Duodenal mucosa (tissue), 2 donors: ENCODE data around the gene MOB1A.
A peak's percentile ranks its signal among the peaks of the same experiment; 100 is the strongest.
"Not testable (repeated sequence)": the region's sequence is repeated elsewhere in the genome, so short reads cannot be mapped to it uniquely, and the experiment has no call there.

Experiments
- H3K27ac ChIP-seq: one replicate; pipeline ENCODE4 v1.7.0; 2013; ENCODE audit warnings: low read depth, low read length
- H3K27me3 ChIP-seq, 2 donors: one replicate each; pipeline ENCODE4 v1.7.0; 2013; ENCODE audit warnings: low read length in 2 of 2, control low read depth in 1 of 2; ENCODE audit not compliant: insufficient read depth in 2 of 2, control insufficient read depth in 1 of 2
- H3K36me3 ChIP-seq, 2 donors: one replicate each; pipeline ENCODE4 v1.7.0; 2013; ENCODE audit warnings: low read length in 2 of 2, control low read depth in 1 of 2; ENCODE audit not compliant: insufficient read depth in 2 of 2, control insufficient read depth in 1 of 2
- H3K4me1 ChIP-seq, 2 donors: one replicate each; pipeline ENCODE4 v1.7.0; 2013; ENCODE audit warnings: low read length in 2 of 2, control low read depth in 1 of 2; ENCODE audit not compliant: insufficient read depth in 2 of 2, control insufficient read depth in 1 of 2
- H3K4me3 ChIP-seq, 2 donors: one replicate each; pipeline ENCODE4 v1.7.0; 2013; ENCODE audit warnings: low read length in 2 of 2, low read depth in 1 of 2
- H3K9ac ChIP-seq, 2 donors: one replicate each; pipeline ENCODE4 v1.7.0; 2013; ENCODE audit warnings: low read length in 2 of 2, low read depth in 1 of 2
- H3K9me3 ChIP-seq, 2 donors: one replicate each; pipeline ENCODE4 v1.7.0; 2013; ENCODE audit warnings: low read length in 2 of 2, control low read depth in 1 of 2; ENCODE audit not compliant: control insufficient read depth in 1 of 2

MOB1A gene

GRCh38 chr2:74216642-74217041 is 38.0 kb upstream of the MOB1A start:
- no peaks in the 10 kb centered on the region for H3K27me3 ChIP-seq
- H3K4me3 ChIP-seq: no peak overlapping the region
- no peaks in the 10 kb centered on the region for H3K9me3 ChIP-seq
- no peak overlapping the region for H3K27ac ChIP-seq
- no peaks in the 10 kb centered on the region for H3K4me1 ChIP-seq
- no peak overlapping the region for H3K9ac ChIP-seq
- peaks cover 10 to 30% of the 10 kb centered on the region in 2 donors for H3K36me3 ChIP-seq

DNA sequence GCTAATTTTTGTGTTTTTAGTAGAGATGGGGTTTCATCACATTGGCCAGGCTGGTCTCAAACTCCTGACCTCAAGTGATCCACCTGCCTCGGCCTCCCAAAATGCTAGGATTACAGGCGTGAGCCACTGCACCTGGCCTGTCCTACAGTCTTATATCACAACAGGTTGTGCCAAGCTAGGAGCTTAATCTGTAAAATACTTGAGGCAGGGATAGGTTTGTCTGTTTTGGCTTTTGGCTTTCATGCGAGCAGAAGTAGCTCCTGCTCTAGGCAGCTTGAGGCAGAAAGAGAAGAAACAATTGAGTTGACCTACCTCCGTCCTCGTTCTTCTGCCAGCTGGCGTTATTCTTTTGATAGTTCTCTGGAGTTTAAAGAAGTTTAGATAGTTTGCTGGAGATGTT is 37.1 kb upstream of the MOB1A start:
- H3K9ac ChIP-seq, H3K4me1 ChIP-seq, H3K4me3 ChIP-seq, H3K9me3 ChIP-seq, H3K27me3 ChIP-seq, H3K27ac ChIP-seq: not testable (repeated sequence)
- H3K36me3 ChIP-seq: peaks cover 14 to 37% of the 10 kb centered on the region in 2 donors

DNA sequence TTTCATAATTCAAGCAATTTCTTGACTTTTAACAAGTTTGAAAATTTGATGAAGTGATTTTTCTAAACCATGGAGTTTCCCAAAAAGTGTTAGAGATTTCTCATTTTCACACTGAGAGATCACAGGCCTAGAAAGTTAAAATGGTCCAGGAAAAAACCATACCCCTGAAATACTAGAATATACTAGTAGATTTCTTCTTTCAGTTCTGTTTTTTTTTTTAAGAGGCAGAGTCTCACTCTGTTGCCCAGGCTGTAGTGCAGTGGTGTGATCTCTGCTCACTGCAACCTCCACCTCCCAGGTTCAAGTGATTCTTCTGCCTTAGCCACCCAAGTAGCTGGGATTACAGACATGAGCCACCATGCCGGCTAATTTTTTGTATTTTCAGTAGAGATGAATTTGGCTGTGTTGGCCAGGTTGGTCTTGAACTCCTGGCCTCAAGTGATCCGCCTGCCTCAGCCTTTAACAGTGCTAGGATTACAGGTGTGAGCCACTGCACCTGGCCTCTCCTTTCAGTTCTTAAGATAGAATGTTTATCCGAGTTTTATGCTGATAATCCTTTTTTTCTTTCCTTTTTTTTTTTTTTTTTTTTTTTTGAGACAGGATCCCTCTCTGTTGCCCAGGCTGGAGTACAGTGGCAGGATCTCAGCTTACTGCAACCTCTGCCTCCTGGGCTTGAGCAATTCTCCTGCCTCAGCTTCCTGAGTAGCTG is 34.2 kb upstream of the MOB1A start:
- Histone ChIP-seq H3K9me3 (no peaks in the 10 kb centered on the region), H3K36me3 (peaks cover 21 to 52% of the 10 kb centered on the region in 2 donors), H3K9ac (no peak overlapping the region), H3K4me3 (no peak overlapping the region), H3K27ac (no peak overlapping the region), H3K27me3 (no peaks in the 10 kb centered on the region), H3K4me1 (no peaks in the 10 kb centered on the region)

GRCh38 chr2:74206180-74206688 is 27.6 kb upstream of the MOB1A start:
- H3K27me3 ChIP-seq: no peaks in the 10 kb centered on the region
- H3K4me1 ChIP-seq: peaks cover 28 to 39% of the 10 kb centered on the region in 2 donors
- peak overlapping the region; percentile 86 for H3K27ac ChIP-seq
- H3K4me3 ChIP-seq: peak overlapping the region; percentile 16 to 26
- no peaks in the 10 kb centered on the region for H3K9me3 ChIP-seq
- peaks cover 11 to 23% of the 10 kb centered on the region in 2 donors for H3K36me3 ChIP-seq
- peak overlapping the region; percentile 28 to 63 for H3K9ac ChIP-seq

DNA sequence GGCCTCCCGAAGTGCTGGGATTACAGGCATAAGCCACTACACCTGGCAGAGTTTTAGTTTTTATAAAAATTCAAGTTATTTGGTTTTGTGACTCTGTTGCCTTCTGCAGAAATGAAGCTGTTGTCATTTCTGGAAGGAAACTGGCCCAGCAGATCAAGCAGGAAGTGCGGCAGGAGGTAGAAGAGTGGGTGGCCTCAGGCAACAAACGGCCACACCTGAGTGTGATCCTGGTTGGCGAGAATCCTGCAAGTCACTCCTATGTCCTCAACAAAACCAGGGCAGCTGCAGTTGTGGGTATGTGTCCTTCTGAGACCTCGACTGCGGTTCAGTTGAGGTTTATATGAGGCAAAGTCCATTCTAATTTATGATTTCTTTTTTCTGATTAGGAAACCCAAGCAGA is 26.9 kb upstream of the MOB1A start:
- no peaks in the 10 kb centered on the region for H3K9me3 ChIP-seq
- peak overlapping the region; percentile 86 for H3K27ac ChIP-seq
- peak overlapping the region in 1 of 2 donors; percentile 28 for H3K9ac ChIP-seq
- H3K4me3 ChIP-seq: peak overlapping the region; percentile 26 to 36
- H3K36me3 ChIP-seq: peaks cover 7 to 19% of the 10 kb centered on the region in 2 donors
- no peaks in the 10 kb centered on the region for H3K27me3 ChIP-seq
- H3K4me1 ChIP-seq: peaks cover 28 to 41% of the 10 kb centered on the region in 2 donors

GRCh38 chr2:74205113-74205512 is 26.4 kb upstream of the MOB1A start:
- peak overlapping the region in 1 of 2 donors; percentile 36 for H3K4me3 ChIP-seq
- peak overlapping the region in 1 of 2 donors; percentile 28 for H3K9ac ChIP-seq
- no peaks in the 10 kb centered on the region for H3K9me3 ChIP-seq
- peaks cover 28 to 46% of the 10 kb centered on the region in 2 donors for H3K4me1 ChIP-seq
- peak overlapping the region; percentile 86 for H3K27ac ChIP-seq
- H3K27me3 ChIP-seq: no peaks in the 10 kb centered on the region
- peaks cover 7 to 15% of the 10 kb centered on the region in 2 donors for H3K36me3 ChIP-seq

GRCh38 chr2:74204436-74204835 is 25.8 kb upstream of the MOB1A start:
- H3K27me3 ChIP-seq: no peaks in the 10 kb centered on the region
- H3K4me1 ChIP-seq: peaks cover 33 to 51% of the 10 kb centered on the region in 2 donors
- peaks cover 7 to 9% of the 10 kb centered on the region in 2 donors for H3K36me3 ChIP-seq
- no peaks in the 10 kb centered on the region for H3K9me3 ChIP-seq
- H3K9ac ChIP-seq: no peak overlapping the region
- no peak overlapping the region for H3K4me3 ChIP-seq
- no peak overlapping the region for H3K27ac ChIP-seq

DNA sequence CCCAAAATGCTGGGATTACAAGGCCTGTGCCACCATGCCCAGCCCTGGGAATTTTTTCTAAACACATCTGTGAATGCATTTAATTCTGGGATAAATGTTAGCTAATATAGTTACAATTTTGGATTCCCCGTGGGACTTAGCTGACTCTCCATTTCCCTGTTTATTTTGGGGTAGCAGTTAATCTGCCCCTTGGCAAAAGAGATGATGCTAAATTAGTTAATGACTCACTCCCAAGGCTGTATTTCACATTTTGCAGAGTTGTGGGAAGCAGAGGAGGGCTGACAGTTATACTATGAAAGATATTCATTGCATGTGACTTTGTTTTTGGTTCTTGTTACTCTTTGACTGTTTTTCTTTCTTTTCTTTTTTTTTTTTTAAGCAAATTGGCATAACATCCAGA is 22.9 kb upstream of the MOB1A start:
- no peaks in the 10 kb centered on the region for H3K36me3 ChIP-seq
- H3K9me3 ChIP-seq: no peaks in the 10 kb centered on the region
- no peak overlapping the region for H3K9ac ChIP-seq
- peaks cover 34 to 49% of the 10 kb centered on the region in 2 donors for H3K4me1 ChIP-seq
- no peak overlapping the region for H3K4me3 ChIP-seq
- H3K27me3 ChIP-seq: no peaks in the 10 kb centered on the region
- no peak overlapping the region for H3K27ac ChIP-seq

DNA sequence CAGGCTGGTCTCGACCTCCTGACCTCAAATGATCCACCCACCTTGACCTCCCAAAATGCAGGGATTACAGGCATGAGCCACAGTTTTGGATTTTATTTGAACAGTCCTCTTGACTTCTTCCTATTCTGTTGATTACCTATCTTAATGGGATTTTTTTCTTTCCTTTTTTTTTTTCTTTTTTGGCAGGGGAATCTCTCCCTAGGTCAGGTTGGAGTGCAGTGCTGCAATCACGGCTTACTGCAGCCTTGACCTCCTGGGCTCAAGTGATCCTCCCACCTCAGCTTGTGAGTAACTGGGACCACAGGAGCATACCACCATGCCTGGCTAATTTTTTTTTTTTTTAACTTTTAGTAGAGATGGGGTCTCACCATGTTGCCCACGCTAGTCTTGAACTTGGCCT is 22.5 kb upstream of the MOB1A start:
- Histone ChIP-seq H3K9ac (no peak overlapping the region), H3K36me3 (no peaks in the 10 kb centered on the region), H3K27ac (no peak overlapping the region), H3K4me1 (peaks cover 30 to 45% of the 10 kb centered on the region in 2 donors), H3K27me3 (no peaks in the 10 kb centered on the region), H3K9me3 (no peaks in the 10 kb centered on the region), H3K4me3 (no peak overlapping the region)

GRCh38 chr2:74199871-74200305 is 21.2 kb upstream of the MOB1A start:
- H3K4me1 ChIP-seq: peaks cover 20 to 32% of the 10 kb centered on the region in 2 donors
- H3K9me3 ChIP-seq: no peaks in the 10 kb centered on the region
- H3K27ac ChIP-seq: no peak overlapping the region
- peak overlapping the region; percentile 71 to 81 for H3K4me3 ChIP-seq
- peak overlapping the region; percentile 24 to 89 for H3K9ac ChIP-seq
- no peaks in the 10 kb centered on the region for H3K36me3 ChIP-seq
- H3K27me3 ChIP-seq: no peaks in the 10 kb centered on the region
